Colonic mucosa (tissue), 4 donors: ENCODE data around the gene FAM193B. TPM values are rescaled to one million over a fixed set of nuclear protein-coding genes. Genes with fewer than 3 reads are reported as not detected.

ENCODE experiments used
- DNase-seq: peaks from one replicate; pipeline ENCODE4 v3.0.0-alpha.2; 2020
- H3K27ac ChIP-seq: fragments of 200-600 bp; one replicate; pipeline ENCODE4 v1.8.0; 2021
- H3K27me3 ChIP-seq: fragments of 200-600 bp; one replicate; pipeline ENCODE4 v1.8.0; 2021
- H3K36me3 ChIP-seq: fragments of 200-600 bp; one replicate; pipeline ENCODE4 v1.8.0; 2021
- H3K4me1 ChIP-seq: fragments of 200-600 bp; one replicate; pipeline ENCODE4 v1.8.0; 2021; ENCODE audit warnings: mild to moderate bottlenecking
- H3K4me3 ChIP-seq: fragments of 200-600 bp; one replicate; pipeline ENCODE4 v1.8.0; 2021
- H3K9ac ChIP-seq, 2 donors: one replicate each; pipeline ENCODE4 v1.7.0; 2013; ENCODE audit warnings: control low read depth in 2 of 2, low read depth in 2 of 2, low read length in 2 of 2
- H3K9me3 ChIP-seq: fragments of 200-600 bp; one replicate; pipeline ENCODE4 v1.8.0; 2021
- intact Hi-C: fragments of 100-400 bp; cut with DNase I; formaldehyde crosslinking; loops from one replicate; pipeline ENCODE4 v1.14.1; 2022
- total RNA-seq, 2 donors: library from RNA; stranded (reverse); fragmentation: NEBNext Ultra II Directional in 1 of 2; extraction: Animal tissue kit (Norgen Biotek cat#: 25700) in 1 of 2; gene quantifications; one replicate each; pipeline ENCODE4 v1.2.1, GENCODE V29; 2021
- TF ChIP-seq, protein P1 (sequence below): fragments of 200-600 bp; IDR thresholded peaks from one replicate; pipeline ENCODE4 v1.8.0; 2022; ENCODE audit warnings: antibody characterized with exemption, mild to moderate bottlenecking
- donor health status: healthy.
- donor health status: DM: no; HTN: no; CAD: no.
- donor health status: DM: no; HTN: no; CAD: no.

Gene FAM193B
- total RNA-seq, 2 donors from 2014 or later, result 39.4 to 78.6 TPM

DNA sequence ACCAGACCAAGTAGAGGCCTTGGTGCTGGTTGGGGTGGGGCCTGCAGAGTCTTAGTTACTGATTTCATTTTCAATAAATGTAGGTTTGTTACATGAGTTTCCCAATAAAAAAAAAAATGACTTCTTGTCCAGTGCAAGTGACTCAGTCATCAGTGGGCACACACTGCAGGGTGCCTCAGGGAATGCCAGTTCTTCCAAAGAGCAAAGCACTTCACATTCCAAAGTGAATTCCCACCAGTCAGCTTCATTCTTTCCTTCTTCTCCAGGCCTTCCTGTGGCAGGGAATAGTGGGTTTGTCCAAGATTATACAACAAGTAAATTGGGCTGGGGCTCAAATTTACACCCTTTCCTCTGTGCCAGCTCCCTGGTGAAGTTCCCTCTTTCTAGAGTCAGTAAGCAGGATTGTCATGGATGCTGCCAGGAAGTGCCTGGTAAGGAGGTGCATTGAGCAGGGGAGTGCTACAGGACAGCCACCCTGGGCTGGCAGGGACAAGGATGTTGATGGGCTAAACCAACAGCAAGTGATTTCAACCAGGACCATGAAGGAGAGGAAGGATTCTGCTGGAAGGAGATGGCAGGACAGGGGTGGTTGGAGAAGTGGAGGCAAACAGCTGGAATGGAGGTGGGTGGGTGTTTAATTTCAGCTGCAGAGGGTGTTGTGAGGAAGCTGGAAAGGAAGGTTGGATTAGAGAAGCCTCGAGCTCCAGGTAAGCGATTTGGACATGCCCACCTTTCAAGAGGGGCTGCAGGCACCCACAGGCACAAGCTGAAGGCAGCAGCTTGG lies 41.8 kb upstream of the FAM193B start:
- no peak for DNase-seq
- H3K27ac ChIP-seq, result no peak overlapping the region
- H3K9ac ChIP-seq, result no peak overlapping the region
- peaks cover 10% of the 10 kb centered on the region for H3K4me1 ChIP-seq
- H3K4me3 ChIP-seq, result no peak overlapping the region
- no peaks in the 10 kb centered on the region for H3K9me3 ChIP-seq
- no peaks in the 10 kb centered on the region for H3K27me3 ChIP-seq
- H3K36me3 ChIP-seq, result peaks cover 34% of the 10 kb centered on the region
- TF ChIP-seq, protein P1, sequence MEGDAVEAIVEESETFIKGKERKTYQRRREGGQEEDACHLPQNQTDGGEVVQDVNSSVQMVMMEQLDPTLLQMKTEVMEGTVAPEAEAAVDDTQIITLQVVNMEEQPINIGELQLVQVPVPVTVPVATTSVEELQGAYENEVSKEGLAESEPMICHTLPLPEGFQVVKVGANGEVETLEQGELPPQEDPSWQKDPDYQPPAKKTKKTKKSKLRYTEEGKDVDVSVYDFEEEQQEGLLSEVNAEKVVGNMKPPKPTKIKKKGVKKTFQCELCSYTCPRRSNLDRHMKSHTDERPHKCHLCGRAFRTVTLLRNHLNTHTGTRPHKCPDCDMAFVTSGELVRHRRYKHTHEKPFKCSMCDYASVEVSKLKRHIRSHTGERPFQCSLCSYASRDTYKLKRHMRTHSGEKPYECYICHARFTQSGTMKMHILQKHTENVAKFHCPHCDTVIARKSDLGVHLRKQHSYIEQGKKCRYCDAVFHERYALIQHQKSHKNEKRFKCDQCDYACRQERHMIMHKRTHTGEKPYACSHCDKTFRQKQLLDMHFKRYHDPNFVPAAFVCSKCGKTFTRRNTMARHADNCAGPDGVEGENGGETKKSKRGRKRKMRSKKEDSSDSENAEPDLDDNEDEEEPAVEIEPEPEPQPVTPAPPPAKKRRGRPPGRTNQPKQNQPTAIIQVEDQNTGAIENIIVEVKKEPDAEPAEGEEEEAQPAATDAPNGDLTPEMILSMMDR, result no peak
- intact Hi-C loops, result loop anchor here (10.0 kb wide), 1 partner anchor 81 kb away; the partner anchor contains the start of gene DDX41

DNA sequence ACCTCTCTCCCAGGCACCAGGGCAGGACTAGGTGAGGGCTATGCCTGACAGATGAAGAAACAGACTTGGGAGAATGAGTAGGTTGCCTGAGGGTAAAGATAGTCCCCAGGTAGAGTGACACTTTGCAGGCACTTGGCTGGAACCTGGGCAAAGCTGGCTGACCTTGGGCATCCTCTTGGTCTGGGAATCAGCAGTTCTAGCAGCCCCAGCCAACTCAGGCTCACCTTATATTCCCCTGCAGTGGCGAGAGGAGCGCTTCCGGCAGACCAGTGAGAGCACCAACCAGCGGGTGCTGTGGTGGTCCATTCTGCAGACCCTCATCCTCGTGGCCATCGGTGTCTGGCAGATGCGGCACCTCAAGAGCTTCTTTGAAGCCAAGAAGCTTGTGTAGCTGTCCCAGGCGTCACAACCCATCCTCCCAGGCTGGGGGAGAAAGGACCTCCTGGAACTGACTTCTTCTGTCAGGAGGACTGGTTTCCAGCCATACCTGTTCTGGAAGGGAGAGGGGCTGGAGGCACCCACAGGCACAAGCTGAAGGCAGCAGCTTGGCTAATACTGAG lies 40.7 kb upstream of the FAM193B start:
- Histone ChIP-seq H3K27ac (no peak overlapping the region), H3K36me3 (peaks cover 34% of the 10 kb centered on the region), H3K9me3 (no peaks in the 10 kb centered on the region), H3K9ac (no peak overlapping the region), H3K27me3 (no peaks in the 10 kb centered on the region), H3K4me1 (peaks cover 10% of the 10 kb centered on the region), H3K4me3 (no peak overlapping the region)
- TF ChIP-seq, protein P1, result no peak
- intact Hi-C loops, result loop anchor here (10.0 kb wide), 1 partner anchor 80 kb away; the partner anchor contains the start of gene DDX41
- DNase-seq, result no peak

DNA sequence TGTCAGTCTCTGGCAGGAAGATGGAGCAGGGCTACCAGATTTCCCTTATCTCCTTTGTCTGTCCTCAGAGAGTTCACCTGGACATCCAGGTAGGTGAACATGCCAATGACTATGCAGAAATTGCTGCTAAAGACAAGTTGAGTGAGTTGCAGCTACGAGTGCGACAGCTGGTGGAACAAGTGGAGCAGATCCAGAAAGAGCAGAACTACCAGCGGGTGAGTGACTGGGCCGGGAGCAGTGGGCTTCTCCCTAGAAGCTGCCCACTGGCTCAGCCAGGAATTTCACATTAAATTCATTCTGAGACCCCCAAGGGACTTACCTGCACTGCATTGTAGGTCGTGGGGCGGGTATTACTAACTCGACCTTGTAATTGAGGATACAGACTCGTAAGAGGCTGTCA lies 39.7 kb upstream of the FAM193B start:
- Histone ChIP-seq H3K27ac (no peak overlapping the region), H3K4me3 (no peak overlapping the region), H3K4me1 (peaks cover 10% of the 10 kb centered on the region), H3K36me3 (peaks cover 34% of the 10 kb centered on the region), H3K27me3 (no peaks in the 10 kb centered on the region), H3K9me3 (no peaks in the 10 kb centered on the region), H3K9ac (no peak overlapping the region)
- TF ChIP-seq, protein P1, result no peak
- intact Hi-C loops, result loop anchor here (10.0 kb wide), 1 partner anchor 79 kb away; the partner anchor contains the start of gene DDX41
- no peak for DNase-seq

DNA sequence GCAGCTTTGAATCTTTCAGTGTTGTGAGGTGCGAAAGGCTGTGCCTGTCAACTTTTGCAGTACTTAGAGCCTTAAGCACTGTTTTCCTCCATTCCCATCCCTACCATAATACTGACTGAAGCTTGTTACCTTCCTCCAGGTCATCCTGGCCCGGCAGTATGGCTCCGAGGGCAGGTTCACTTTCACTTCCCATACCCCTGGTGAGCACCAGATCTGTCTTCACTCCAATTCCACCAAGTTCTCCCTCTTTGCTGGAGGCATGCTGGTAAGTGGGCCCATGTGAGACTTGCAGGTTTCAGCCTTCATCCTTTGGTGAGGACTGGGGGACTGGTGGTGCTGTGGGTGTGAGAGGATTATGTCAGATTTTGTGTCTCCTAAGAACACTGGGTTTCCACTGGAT lies 39.1 kb upstream of the FAM193B start:
- Histone ChIP-seq H3K9ac (peak overlapping the region; percentile 37 to 41), H3K27me3 (no peaks in the 10 kb centered on the region), H3K27ac (no peak overlapping the region), H3K9me3 (no peaks in the 10 kb centered on the region), H3K36me3 (peaks cover 34% of the 10 kb centered on the region), H3K4me1 (peaks cover 10% of the 10 kb centered on the region), H3K4me3 (peak overlapping the region; percentile 99)
- no peak for DNase-seq
- TF ChIP-seq, protein P1, result no peak
- intact Hi-C loops, result loop anchor here (10.0 kb wide), 1 partner anchor 79 kb away; the partner anchor contains the start of gene DDX41

DNA sequence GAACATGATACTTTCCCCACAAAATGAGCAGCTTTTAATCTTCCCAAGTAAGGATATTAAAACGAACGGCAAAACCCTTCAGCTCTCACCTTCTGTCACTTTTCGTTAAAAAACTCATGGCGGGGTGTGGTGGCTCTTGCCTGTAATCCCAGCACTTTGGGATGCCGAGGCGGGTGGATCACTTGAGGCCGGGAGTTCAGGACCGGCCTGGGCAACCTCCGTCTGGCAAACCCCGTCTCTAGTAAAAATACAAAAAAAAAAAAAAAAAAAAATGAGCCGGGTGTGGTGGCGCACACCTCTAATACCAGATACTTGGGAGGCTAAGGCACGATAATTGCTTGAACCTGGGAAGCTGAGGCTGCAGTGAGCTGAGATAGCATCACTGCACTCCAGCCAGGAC lies 38.5 kb upstream of the FAM193B start:
- peak overlapping the region; percentile 99 for H3K4me3 ChIP-seq
- DNase-seq, result no peak
- TF ChIP-seq, protein P1, result no peak
- peaks cover 34% of the 10 kb centered on the region for H3K36me3 ChIP-seq
- intact Hi-C loops, result loop anchor here (10.0 kb wide), 1 partner anchor 78 kb away; the partner anchor contains the start of gene DDX41
- H3K27me3 ChIP-seq, result no peaks in the 10 kb centered on the region
- H3K9me3 ChIP-seq, result no peaks in the 10 kb centered on the region
- peaks cover 10% of the 10 kb centered on the region for H3K4me1 ChIP-seq
- peak overlapping the region; percentile 85 for H3K27ac ChIP-seq
- peak overlapping the region; percentile 89 to 97 for H3K9ac ChIP-seq
